ENCODE measurements around the gene MAP2K3. TPM values are rescaled to one million over a fixed set of nuclear protein-coding genes. Genes with fewer than 3 reads are reported as not detected.
"Not testable (repeated sequence)": the region's sequence is repeated elsewhere in the genome, so short reads cannot be mapped to it uniquely, and the experiment has no call there.

Gene MAP2K3
- total and polyA plus RNA-seq, 2 donors (not counting 3 experiments of a cell fraction or from before 2014, with no cell fraction given), result 15.3 to 36.3 TPM

DNA sequence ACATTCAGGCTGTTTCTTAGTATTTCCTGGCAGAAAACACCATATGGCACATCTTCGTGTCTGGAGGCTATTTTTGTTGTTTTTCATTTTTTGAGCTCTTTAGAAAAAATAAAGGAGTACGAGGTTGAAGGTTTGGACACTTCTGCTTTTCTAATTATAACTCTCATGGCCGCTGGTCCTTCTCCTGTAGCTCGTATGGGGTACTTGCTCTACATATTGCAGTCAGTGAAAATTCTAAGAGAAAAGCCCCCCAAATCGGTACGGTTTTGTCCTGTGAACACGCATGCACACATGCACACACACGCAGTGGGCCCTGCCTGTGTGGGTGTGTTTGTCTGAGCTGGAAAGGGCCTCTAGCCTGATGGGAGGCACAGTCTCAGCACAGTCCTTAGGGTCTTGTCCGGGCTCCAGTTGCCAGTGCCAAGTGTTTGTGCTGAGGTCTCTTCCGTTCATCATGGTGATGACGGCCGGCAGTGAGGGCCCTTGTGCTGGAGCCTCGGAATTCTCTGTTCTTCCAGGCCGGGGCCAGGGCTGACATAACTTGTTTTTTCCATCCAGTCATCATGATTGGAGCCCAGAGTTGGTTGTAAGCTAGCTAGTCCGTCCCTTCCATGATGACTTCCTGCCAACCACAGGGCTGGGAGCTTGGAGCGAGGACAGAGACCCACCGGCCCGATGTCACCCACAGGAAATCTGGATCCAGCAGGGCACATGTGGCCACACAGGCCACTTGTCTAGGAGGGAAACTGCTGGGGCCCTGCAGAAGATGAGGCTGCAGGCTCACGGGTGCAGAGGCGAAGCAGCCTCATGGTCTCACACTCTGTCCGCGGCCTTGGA lies 26.5 kb downstream of the MAP2K3 start:
- intact Hi-C loops (cut with micrococcal nuclease); dilution Hi-C loops (cut with MboI; ENCODE audit: extremely low pct_ligation_motif_present, low sequenced_read_pairs): not testable (repeated sequence)

DNA sequence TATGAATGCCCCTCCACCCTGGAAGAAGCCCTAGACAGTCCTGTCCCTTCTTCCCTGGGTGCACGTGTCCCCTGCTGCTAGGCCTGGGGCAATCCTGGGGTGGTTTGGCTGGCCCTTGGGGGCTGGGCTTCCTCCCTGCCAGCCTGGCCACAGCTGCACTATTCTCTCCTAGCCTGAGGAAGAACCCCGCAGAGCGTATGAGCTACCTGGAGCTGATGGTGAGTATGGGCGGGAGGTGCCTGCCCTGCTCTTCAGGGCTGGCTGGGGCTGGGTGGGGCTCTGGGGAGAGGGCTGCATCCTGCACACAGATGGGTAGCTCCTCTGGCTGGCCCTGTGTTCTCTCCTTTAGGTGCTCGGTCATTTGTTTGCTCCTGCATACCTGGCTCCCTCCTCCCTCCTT lies 28.8 kb downstream of the MAP2K3 start:
- FAIRE-seq, result no peak
- Histone ChIP-seq H3K9me3 (replicated peaks; ENCODE audit: control insufficient read depth, insufficient read depth, low read length) (no peaks in the 10 kb centered on the region), H3K79me2 (ENCODE audit: control insufficient read depth, insufficient read depth, low read length) (no peaks in the 10 kb centered on the region), H3K27me3 (ENCODE audit: control insufficient read depth in 2 of 2, insufficient read depth in 2 of 2, low read length in 2 of 2) (no peaks in the 10 kb centered on the region), H3K4me2 (ENCODE audit: insufficient read depth, low read length) (no peak overlapping the region), H3K9me1 (replicated peaks; ENCODE audit: control insufficient read depth, extremely low read depth, insufficient read depth, low read length) (no peaks in the 10 kb centered on the region), H2AFZ (ENCODE audit: low read depth, low read length) (no peak overlapping the region), H3K9ac (replicated peaks; ENCODE audit: extremely low read depth, insufficient read depth, low read length) (no peak overlapping the region), H4K20me1 (replicated peaks; ENCODE audit: control insufficient read depth, extremely low read depth, insufficient read depth, low read length) (no peaks in the 10 kb centered on the region), H3K4me3 (replicated peaks in 1 of 3; ENCODE audit: insufficient read depth in 1 of 3, low read depth in 1 of 3, low read length in 3 of 3) (no peak overlapping the region), H3K36me3 (ENCODE audit: control insufficient read depth in 2 of 2, extremely low read depth in 1 of 2, insufficient read depth in 2 of 2, low read length in 2 of 2) (peaks cover 0 to 5% of the 10 kb centered on the region in 2 experiments), H3K27ac (ENCODE audit: insufficient read depth, low read depth, low read length) (no peak overlapping the region), H3K4me1 (ENCODE audit: control insufficient read depth, extremely low read depth, insufficient read depth, low read length) (no peaks in the 10 kb centered on the region)
- no TSS peak for BruUV-seq (replicated peaks)
- dilution Hi-C loops (cut with MboI; ENCODE audit: extremely low pct_ligation_motif_present, low sequenced_read_pairs), result no loop called here
- ChIA-PET CTCF (no interaction called here), POLR2A (no interaction called here)
- DNase-seq (ENCODE audit: low read depth, low spot score), result no peak
- intact Hi-C loops (cut with micrococcal nuclease), result no loop called here
- no peak for TF ChIP-seq FOS (IDR thresholded peaks at IDR 0.05; ENCODE audit: borderline replicate concordance, insufficient read depth, low read length)
- TF ChIP-seq GATA2 (IDR thresholded peaks at IDR 0.05; ENCODE audit: insufficient read depth, insufficient read length, low read depth, low read length), result no peak
- no peak for TF ChIP-seq POLR2AphosphoS5 (IDR thresholded peaks at IDR 0.05; ENCODE audit: insufficient read depth, low read depth, low read length)
- TF ChIP-seq, protein P1, sequence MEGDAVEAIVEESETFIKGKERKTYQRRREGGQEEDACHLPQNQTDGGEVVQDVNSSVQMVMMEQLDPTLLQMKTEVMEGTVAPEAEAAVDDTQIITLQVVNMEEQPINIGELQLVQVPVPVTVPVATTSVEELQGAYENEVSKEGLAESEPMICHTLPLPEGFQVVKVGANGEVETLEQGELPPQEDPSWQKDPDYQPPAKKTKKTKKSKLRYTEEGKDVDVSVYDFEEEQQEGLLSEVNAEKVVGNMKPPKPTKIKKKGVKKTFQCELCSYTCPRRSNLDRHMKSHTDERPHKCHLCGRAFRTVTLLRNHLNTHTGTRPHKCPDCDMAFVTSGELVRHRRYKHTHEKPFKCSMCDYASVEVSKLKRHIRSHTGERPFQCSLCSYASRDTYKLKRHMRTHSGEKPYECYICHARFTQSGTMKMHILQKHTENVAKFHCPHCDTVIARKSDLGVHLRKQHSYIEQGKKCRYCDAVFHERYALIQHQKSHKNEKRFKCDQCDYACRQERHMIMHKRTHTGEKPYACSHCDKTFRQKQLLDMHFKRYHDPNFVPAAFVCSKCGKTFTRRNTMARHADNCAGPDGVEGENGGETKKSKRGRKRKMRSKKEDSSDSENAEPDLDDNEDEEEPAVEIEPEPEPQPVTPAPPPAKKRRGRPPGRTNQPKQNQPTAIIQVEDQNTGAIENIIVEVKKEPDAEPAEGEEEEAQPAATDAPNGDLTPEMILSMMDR (IDR thresholded peaks at IDR 0.05; ENCODE audit: extremely low read depth in 1 of 2, insufficient read depth in 1 of 2, low read depth in 1 of 2, low read length in 2 of 2), result no peak
- TF ChIP-seq MYC (IDR thresholded peaks at IDR 0.05; ENCODE audit: low read depth, low read length), result no peak
- no peak for TF ChIP-seq JUN (IDR thresholded peaks at IDR 0.05; ENCODE audit: borderline replicate concordance, insufficient read depth, insufficient read length, low read depth)
- TF ChIP-seq EZH2 (IDR thresholded peaks at IDR 0.05; ENCODE audit: borderline replicate concordance, low read depth, low read length, severe bottlenecking), result no peak
- TF ChIP-seq POLR2A (IDR thresholded peaks at IDR 0.05; ENCODE audit: low read depth, low read length), result no peak
- TF ChIP-seq, protein P2, sequence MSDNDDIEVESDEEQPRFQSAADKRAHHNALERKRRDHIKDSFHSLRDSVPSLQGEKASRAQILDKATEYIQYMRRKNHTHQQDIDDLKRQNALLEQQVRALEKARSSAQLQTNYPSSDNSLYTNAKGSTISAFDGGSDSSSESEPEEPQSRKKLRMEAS (IDR thresholded peaks at IDR 0.05; ENCODE audit: insufficient read depth, insufficient read length), result no peak

More for the DNA sequence above, 26.5 kb downstream of the MAP2K3 start:
- H4K20me1 ChIP-seq (replicated peaks; ENCODE audit: control insufficient read depth, extremely low read depth, insufficient read depth, low read length); H3K9ac ChIP-seq (replicated peaks; ENCODE audit: extremely low read depth, insufficient read depth, low read length); BruUV-seq (replicated peaks); H3K9me3 ChIP-seq (replicated peaks; ENCODE audit: control insufficient read depth, insufficient read depth, low read length); H3K27ac ChIP-seq (ENCODE audit: insufficient read depth, low read depth, low read length); H2AFZ ChIP-seq (ENCODE audit: low read depth, low read length); H3K79me2 ChIP-seq (ENCODE audit: control insufficient read depth, insufficient read depth, low read length); DNase-seq (ENCODE audit: low read depth, low spot score); H3K4me2 ChIP-seq (ENCODE audit: insufficient read depth, low read length); H3K9me1 ChIP-seq (replicated peaks; ENCODE audit: control insufficient read depth, extremely low read depth, insufficient read depth, low read length); H3K36me3 ChIP-seq (ENCODE audit: control insufficient read depth in 2 of 2, extremely low read depth in 1 of 2, insufficient read depth in 2 of 2, low read length in 2 of 2); FAIRE-seq; H3K4me3 ChIP-seq (replicated peaks in 1 of 3; ENCODE audit: insufficient read depth in 1 of 3, low read depth in 1 of 3, low read length in 3 of 3); H3K4me1 ChIP-seq (ENCODE audit: control insufficient read depth, extremely low read depth, insufficient read depth, low read length); POLR2A ChIA-PET; CTCF ChIA-PET; H3K27me3 ChIP-seq (ENCODE audit: control insufficient read depth in 2 of 2, insufficient read depth in 2 of 2, low read length in 2 of 2): not testable (repeated sequence)

Data from endothelial cell of umbilical vein (primary cell).